PFSK-1 (cell line): Measurements from ENCODE around the gene DNAJA4.

ENCODE experiments used
- FOXP2 ChIP-seq: optimal IDR thresholded peaks from 2 replicates; pipeline ENCODE3; 2011; ENCODE audit warnings: borderline replicate concordance, control low read depth, inconsistent platforms; ENCODE audit not compliant: insufficient read depth; ENCODE audit errors: extremely low read length, extremely low read depth
- POLR2AphosphoS5 ChIP-seq: IDR thresholded peaks from 2 replicates; pipeline ENCODE4 v1.6.1; 2012; ENCODE audit warnings: low read depth, mild to moderate bottlenecking, control low read depth, low read length, moderate library complexity
- SIN3A ChIP-seq: IDR thresholded peaks from 2 replicates; pipeline ENCODE4 v1.6.1; 2012; ENCODE audit warnings: mild to moderate bottlenecking, low read length, moderate library complexity, borderline replicate concordance; ENCODE audit not compliant: insufficient read depth
- TAF1 ChIP-seq: IDR thresholded peaks from 2 replicates; pipeline ENCODE4 v1.6.1; 2012; ENCODE audit warnings: low read length, control low read depth, borderline replicate concordance; ENCODE audit not compliant: insufficient read depth

GRCh38 chr15:78291052-78291451 is 26.7 kb downstream of the DNAJA4 start:
- no peak for TF ChIP-seq FOXP2
- no peak for TF ChIP-seq POLR2AphosphoS5
- TF ChIP-seq SIN3A = no peak
- TF ChIP-seq TAF1 = no peak
